ENCODE results near the gene HOOK1. TPM values are rescaled to one million over a fixed set of nuclear protein-coding genes. Genes with fewer than 3 reads are reported as not detected.

Gene HOOK1
- total RNA-seq, 1 experiment from 2014 or later = 42.0 TPM

- Histone ChIP-seq H3K4ac (ENCODE audit: low read depth, low read length) (no peak overlapping the region), H2BK20ac (ENCODE audit: low read depth, low read length, poor library complexity, severe bottlenecking) (no peak overlapping the region), H3K23me2 (ENCODE audit: insufficient read length, low read depth, low read length, poor library complexity, severe bottlenecking) (no peaks in the 10 kb centered on the region), H3K27me3 (ENCODE audit: insufficient read depth, low read length) (no peaks in the 10 kb centered on the region), H4K91ac (ENCODE audit: insufficient read length, low read depth, low read length) (no peak overlapping the region), H3K4me1 (ENCODE audit: insufficient read depth, low read length) (no peaks in the 10 kb centered on the region), H4K20me1 (ENCODE audit: control insufficient read depth, insufficient read depth, insufficient read length) (no peaks in the 10 kb centered on the region), H3T11ph (ENCODE audit: low read length) (no peak overlapping the region), H3K9ac (ENCODE audit: extremely low read depth, insufficient read length, low read length) (no peak overlapping the region), H2BK15ac (ENCODE audit: low read depth, low read length) (no peak overlapping the region), H3K18ac (ENCODE audit: insufficient read length, low read depth, low read length) (no peak overlapping the region), H4K5ac (ENCODE audit: insufficient read length, low read depth, low read length) (no peak overlapping the region), H2BK12ac (ENCODE audit: insufficient read length, low read depth, low read length) (no peak overlapping the region), H2BK5ac (ENCODE audit: insufficient read length, low read length) (no peak overlapping the region), H2BK120ac (ENCODE audit: low read depth, low read length, poor library complexity, severe bottlenecking) (no peak overlapping the region), H2AK5ac (ENCODE audit: insufficient read length, low read length) (no peak overlapping the region), H3K4me2 (ENCODE audit: insufficient read depth, insufficient read length, low read length) (no peak overlapping the region), H3K27ac (ENCODE audit: insufficient read length, low read depth, low read length) (no peak overlapping the region), H3K79me2 (ENCODE audit: insufficient read depth, low read length) (no peaks in the 10 kb centered on the region), H3K56ac (ENCODE audit: insufficient read length, low read depth, low read length) (no peak overlapping the region), H3K14ac (ENCODE audit: insufficient read depth, low read length) (no peak overlapping the region), H2AFZ (ENCODE audit: low read length) (no peak overlapping the region), H3K79me1 (ENCODE audit: insufficient read depth, low read depth, low read length, poor library complexity, severe bottlenecking) (peaks cover 4% of the 10 kb centered on the region), H3K9me3 (ENCODE audit: control insufficient read depth, low read depth, low read length) (no peaks in the 10 kb centered on the region), H3K23ac (ENCODE audit: insufficient read length, low read depth, low read length) (no peak overlapping the region), H4K8ac (replicated peaks; ENCODE audit: insufficient read length, low read depth, low read length) (no peak overlapping the region)
- H3K27me3 Mint-ChIP-seq (ENCODE audit: low read depth) = no peaks in the 10 kb centered on the region
- DNase-seq = no peak
- peaks cover 6 to 20% (median 16%) of the 10 kb centered on the region in 3 experiments for H3K36me3 Mint-ChIP-seq (ENCODE audit: insufficient read depth in 1 of 3, low read depth in 3 of 3)
- H3K4me1 Mint-ChIP-seq = peaks cover 7 to 8% of the 10 kb centered on the region in 2 experiments; a peak in 2 of 4 replicates
- no peak overlapping the region for H3K4me3 Mint-ChIP-seq
- H3K27ac Mint-ChIP-seq = no peak overlapping the region
- no CpG with 5 or more reads among the region's 5 CpGs for WGBS (ENCODE audit: extremely low coverage, insufficient read length, low lambda C conversion rate)
- TF ChIP-seq CTCF (conservative IDR thresholded peaks at IDR 0.05) = no peak
- H3K9me3 Mint-ChIP-seq = peaks cover 3% of the 10 kb centered on the region in 2 experiments; a peak in 1 of 5 replicates
These were observed 43.1 kb downstream of the HOOK1 start for GRCh38 chr1:59857679-59858354.

Data from H9 (cell line).